Neural progenitor cell (in vitro differentiated cells): ENCODE measurements around the gene GRHL1. TPM values are rescaled to one million over a fixed set of nuclear protein-coding genes. Genes with fewer than 3 reads are reported as not detected.

Source experiments
- DNase-seq: peaks from one replicate; pipeline ENCODE4 v3.0.0-alpha.2; 2016; ENCODE audit warnings: low spot score
- H2AFZ ChIP-seq: fragments of 200-600 bp; sonication (generic); replicated peaks from 2 replicates; pipeline ENCODE4 v1.6.1; 2016; ENCODE audit warnings: antibody characterized with exemption
- H3F3A ChIP-seq: fragments of 200-600 bp; sonication (generic); 2 replicates; pipeline ENCODE4 v1.6.1; 2016; ENCODE audit warnings: antibody characterized with exemption, low read depth
- H3K27ac ChIP-seq: fragments of 200-600 bp; sonication (generic); 2 replicates; pipeline ENCODE4 v1.5.1; 2016; ENCODE audit warnings: mild to moderate bottlenecking
- H3K27me3 ChIP-seq: fragments of 200-600 bp; sonication (generic); 2 replicates; pipeline ENCODE4 v1.6.1; 2016; ENCODE audit warnings: mild to moderate bottlenecking, moderate library complexity
- H3K36me3 ChIP-seq: fragments of 200-600 bp; sonication (generic); 2 replicates; pipeline ENCODE4 v1.5.1; 2016
- H3K4me1 ChIP-seq: fragments of 200-600 bp; sonication (generic); 2 replicates; pipeline ENCODE4 v1.6.1; 2016; ENCODE audit warnings: mixed run types
- H3K4me2 ChIP-seq: fragments of 200-600 bp; sonication (generic); 2 replicates; pipeline ENCODE4 v1.6.1; 2016
- H3K4me3 ChIP-seq: fragments of 200-600 bp; sonication (generic); 2 replicates; pipeline ENCODE4 v1.5.1; 2016
- H3K79me2 ChIP-seq: fragments of 200-600 bp; sonication (generic); 2 replicates; pipeline ENCODE4 v1.6.1; 2016; ENCODE audit warnings: low read depth
- H3K9ac ChIP-seq: fragments of 200-600 bp; sonication (generic); 2 replicates; pipeline ENCODE4 v1.6.1; 2016
- H3K9me3 ChIP-seq: fragments of 200-600 bp; sonication (generic); 2 replicates; pipeline ENCODE4 v1.5.1; 2016; ENCODE audit warnings: low read depth
- H4K20me1 ChIP-seq: fragments of 200-600 bp; sonication (generic); 2 replicates; pipeline ENCODE4 v1.6.1; 2016; ENCODE audit warnings: low read depth
- H3K27ac Mint-ChIP-seq: 3 replicates; pipeline ENCODE4 v1.8.0; 2021; ENCODE audit warnings: mixed read lengths
- H3K27me3 Mint-ChIP-seq: 2 replicates; pipeline ENCODE4 v1.8.0; 2022; ENCODE audit warnings: low read depth, mild to moderate bottlenecking, inconsistent platforms, moderate library complexity, mixed read lengths; ENCODE audit not compliant: insufficient read depth
- H3K36me3 Mint-ChIP-seq: 3 replicates; pipeline ENCODE4 v1.8.0; 2021; ENCODE audit warnings: mixed read lengths
- H3K4me1 Mint-ChIP-seq: 3 replicates; pipeline ENCODE4 v1.8.0; 2021; ENCODE audit warnings: mixed read lengths
- H3K4me3 Mint-ChIP-seq: 3 replicates; pipeline ENCODE4 v1.8.0; 2021; ENCODE audit warnings: mild to moderate bottlenecking, moderate library complexity, mixed read lengths
- H3K9me3 Mint-ChIP-seq: 3 replicates; pipeline ENCODE4 v1.8.0; 2020; ENCODE audit warnings: mixed read lengths
- EZH2 ChIP-seq: fragments of 200-600 bp; sonication (generic); IDR thresholded peaks from 2 replicates; pipeline ENCODE4 v1.6.1; 2017; ENCODE audit warnings: antibody characterized with exemption, mild to moderate bottlenecking, moderate library complexity
- EZH2phosphoT487 ChIP-seq: fragments of 200-600 bp; sonication (generic); IDR thresholded peaks from 2 replicates; pipeline ENCODE4 v1.6.1; 2017; ENCODE audit warnings: antibody characterized with exemption
- total RNA-seq: library from RNA; depleted of rRNA; stranded (reverse); fragments of >200 nt; gene quantifications from 2 replicates; pipeline ENCODE4 v1.2.3, GENCODE V29; 2015; ENCODE audit warnings: low replicate concordance
- TF ChIP-seq, protein P1 (sequence below): fragments of 200-600 bp; sonication (generic); IDR thresholded peaks from 2 replicates; pipeline ENCODE4 v1.5.1; 2017; ENCODE audit warnings: antibody characterized with exemption, mild to moderate bottlenecking

The GRHL1 gene
- total RNA-seq, 1 donor from 2014 or later, result 5.8 TPM

DNA sequence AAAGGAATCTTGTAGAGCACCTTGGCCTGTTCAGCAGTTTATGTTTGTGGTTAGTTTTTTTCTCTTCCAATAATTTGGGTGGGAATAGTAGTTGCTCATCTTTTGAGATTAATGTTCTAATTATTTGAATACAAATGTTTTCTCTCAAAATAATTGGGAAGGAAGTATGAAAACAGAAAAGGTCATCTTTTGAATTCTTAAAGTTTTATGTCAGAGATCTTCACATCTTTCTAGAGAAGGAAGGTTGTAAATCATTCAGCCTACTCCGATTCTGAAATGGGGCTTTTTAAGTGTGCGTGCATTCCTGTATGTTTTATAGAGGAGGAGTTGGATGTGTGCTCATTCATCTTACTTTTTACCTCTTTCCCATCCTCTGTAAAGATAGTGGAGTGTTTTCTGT is 29.0 kb downstream of the GRHL1 start:
- Histone ChIP-seq H3K9ac (no peak overlapping the region), H3K4me1 (no peaks in the 10 kb centered on the region), H3K4me3 (no peak overlapping the region), H3K36me3 (no peaks in the 10 kb centered on the region), H4K20me1 (no peaks in the 10 kb centered on the region), H3K27ac (no peak overlapping the region), H3K4me2 (no peak overlapping the region), H3K27me3 (no peaks in the 10 kb centered on the region), H3K79me2 (no peaks in the 10 kb centered on the region), H2AFZ (no peak overlapping the region), H3K9me3 (no peaks in the 10 kb centered on the region), H3F3A (no peaks in the 10 kb centered on the region)
- no peak for DNase-seq
- H3K27ac Mint-ChIP-seq, result no peak overlapping the region
- TF ChIP-seq EZH2 (no peak), EZH2phosphoT487 (no peak)
- TF ChIP-seq, protein P1, sequence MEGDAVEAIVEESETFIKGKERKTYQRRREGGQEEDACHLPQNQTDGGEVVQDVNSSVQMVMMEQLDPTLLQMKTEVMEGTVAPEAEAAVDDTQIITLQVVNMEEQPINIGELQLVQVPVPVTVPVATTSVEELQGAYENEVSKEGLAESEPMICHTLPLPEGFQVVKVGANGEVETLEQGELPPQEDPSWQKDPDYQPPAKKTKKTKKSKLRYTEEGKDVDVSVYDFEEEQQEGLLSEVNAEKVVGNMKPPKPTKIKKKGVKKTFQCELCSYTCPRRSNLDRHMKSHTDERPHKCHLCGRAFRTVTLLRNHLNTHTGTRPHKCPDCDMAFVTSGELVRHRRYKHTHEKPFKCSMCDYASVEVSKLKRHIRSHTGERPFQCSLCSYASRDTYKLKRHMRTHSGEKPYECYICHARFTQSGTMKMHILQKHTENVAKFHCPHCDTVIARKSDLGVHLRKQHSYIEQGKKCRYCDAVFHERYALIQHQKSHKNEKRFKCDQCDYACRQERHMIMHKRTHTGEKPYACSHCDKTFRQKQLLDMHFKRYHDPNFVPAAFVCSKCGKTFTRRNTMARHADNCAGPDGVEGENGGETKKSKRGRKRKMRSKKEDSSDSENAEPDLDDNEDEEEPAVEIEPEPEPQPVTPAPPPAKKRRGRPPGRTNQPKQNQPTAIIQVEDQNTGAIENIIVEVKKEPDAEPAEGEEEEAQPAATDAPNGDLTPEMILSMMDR, result no peak
- H3K9me3 Mint-ChIP-seq, result no peaks in the 10 kb centered on the region
- peaks cover 5% of the 10 kb centered on the region for H3K27me3 Mint-ChIP-seq
- no peak overlapping the region for H3K4me3 Mint-ChIP-seq
- peaks cover 6% of the 10 kb centered on the region for H3K4me1 Mint-ChIP-seq
- H3K36me3 Mint-ChIP-seq, result peaks cover 4% of the 10 kb centered on the region

DNA sequence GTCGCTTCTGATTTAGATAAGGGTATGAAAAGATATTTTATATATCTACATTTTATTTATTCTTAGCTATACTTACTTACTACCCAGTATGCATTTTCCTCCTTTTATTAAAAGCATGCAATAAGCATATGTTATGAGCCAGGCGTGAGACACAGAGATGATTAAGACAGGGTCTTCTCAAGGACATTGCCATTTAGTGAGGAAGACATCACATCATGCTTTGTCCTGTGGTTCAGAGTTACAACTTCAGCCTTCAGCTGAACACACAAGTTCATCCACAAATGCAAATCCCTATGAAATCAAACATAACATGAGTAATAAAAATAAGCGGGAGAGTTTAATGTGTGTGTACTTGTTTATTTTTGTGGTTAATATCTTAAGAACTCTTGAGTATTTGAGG is 30.2 kb downstream of the GRHL1 start:
- Histone ChIP-seq H3F3A (no peaks in the 10 kb centered on the region), H3K79me2 (no peaks in the 10 kb centered on the region), H4K20me1 (no peaks in the 10 kb centered on the region), H2AFZ (no peak overlapping the region), H3K4me1 (no peaks in the 10 kb centered on the region), H3K9ac (no peak overlapping the region), H3K27ac (no peak overlapping the region), H3K4me2 (no peak overlapping the region), H3K27me3 (no peaks in the 10 kb centered on the region), H3K36me3 (no peaks in the 10 kb centered on the region), H3K9me3 (no peaks in the 10 kb centered on the region), H3K4me3 (no peak overlapping the region)
- no peaks in the 10 kb centered on the region for H3K9me3 Mint-ChIP-seq
- H3K4me3 Mint-ChIP-seq, result no peak overlapping the region
- H3K36me3 Mint-ChIP-seq, result peaks cover 4% of the 10 kb centered on the region
- peaks cover 5% of the 10 kb centered on the region for H3K27me3 Mint-ChIP-seq
- peaks cover 6% of the 10 kb centered on the region for H3K4me1 Mint-ChIP-seq
- no peak overlapping the region for H3K27ac Mint-ChIP-seq
- no peak for DNase-seq
- TF ChIP-seq, protein P1, result no peak
- TF ChIP-seq EZH2phosphoT487 (no peak), EZH2 (no peak)

DNA sequence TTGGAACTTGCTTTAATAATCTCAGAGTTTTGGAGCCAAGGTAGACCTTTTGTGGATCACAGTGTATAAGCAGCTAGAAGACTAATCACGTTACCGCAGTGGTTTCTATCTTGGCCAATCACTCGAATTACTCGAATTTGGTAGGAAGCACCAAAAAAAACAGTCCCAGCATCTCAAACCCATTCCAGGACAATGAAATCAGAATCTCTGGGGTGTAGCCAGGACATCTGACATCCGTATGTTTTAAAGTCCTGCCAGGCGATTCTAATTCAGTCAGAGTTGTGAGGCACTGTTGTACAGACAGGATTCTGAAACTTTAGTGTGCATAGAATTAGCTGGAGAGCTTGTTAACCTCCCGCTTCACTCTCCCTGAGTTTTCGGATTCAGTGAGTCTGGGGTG is 30.8 kb downstream of the GRHL1 start:
- DNase-seq, result no peak
- Histone ChIP-seq H3K9ac (no peak overlapping the region), H4K20me1 (no peaks in the 10 kb centered on the region), H3F3A (no peaks in the 10 kb centered on the region), H2AFZ (no peak overlapping the region), H3K36me3 (no peaks in the 10 kb centered on the region), H3K4me3 (no peak overlapping the region), H3K4me1 (no peaks in the 10 kb centered on the region), H3K79me2 (no peaks in the 10 kb centered on the region), H3K27ac (no peak overlapping the region), H3K27me3 (no peaks in the 10 kb centered on the region), H3K4me2 (no peak overlapping the region), H3K9me3 (no peaks in the 10 kb centered on the region)
- Mint-ChIP-seq H3K4me1 (peaks cover 6% of the 10 kb centered on the region), H3K9me3 (no peaks in the 10 kb centered on the region), H3K27ac (no peak overlapping the region), H3K4me3 (no peak overlapping the region), H3K27me3 (peaks cover 5% of the 10 kb centered on the region), H3K36me3 (peaks cover 4% of the 10 kb centered on the region)
- TF ChIP-seq, protein P1, result no peak
- TF ChIP-seq EZH2, result no peak
- no peak for TF ChIP-seq EZH2phosphoT487

DNA sequence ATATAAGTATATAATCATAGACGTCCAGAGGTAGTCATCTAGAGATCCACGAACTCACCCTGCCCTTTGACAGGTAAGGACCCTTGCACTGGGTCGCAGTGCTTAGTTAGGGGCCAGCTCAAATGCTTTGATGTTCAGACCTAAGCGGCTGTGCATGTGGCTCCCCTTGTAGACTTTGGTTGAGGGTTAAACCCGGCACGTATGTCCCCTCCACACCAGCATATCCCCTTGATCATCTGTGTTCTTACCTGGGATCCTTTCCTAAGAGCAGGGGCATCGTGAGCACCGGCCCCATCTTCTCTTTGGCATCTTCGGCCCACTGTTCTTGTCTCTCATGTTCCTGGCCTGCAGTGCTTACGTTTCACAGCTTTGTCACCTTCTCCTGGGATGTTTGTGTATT is 31.4 kb downstream of the GRHL1 start:
- H3K27ac ChIP-seq, result no peak overlapping the region
- no peaks in the 10 kb centered on the region for H3K9me3 ChIP-seq
- H2AFZ ChIP-seq, result no peak overlapping the region
- H3K27ac Mint-ChIP-seq, result no peak overlapping the region
- no peaks in the 10 kb centered on the region for H4K20me1 ChIP-seq
- no peak overlapping the region for H3K4me3 ChIP-seq
- no peaks in the 10 kb centered on the region for H3F3A ChIP-seq
- H3K79me2 ChIP-seq, result no peaks in the 10 kb centered on the region
- peaks cover 4% of the 10 kb centered on the region for H3K36me3 Mint-ChIP-seq
- H3K9me3 Mint-ChIP-seq, result no peaks in the 10 kb centered on the region
- no peaks in the 10 kb centered on the region for H3K36me3 ChIP-seq
- no peak overlapping the region for H3K4me2 ChIP-seq
- peaks cover 6% of the 10 kb centered on the region for H3K4me1 Mint-ChIP-seq
- no peak overlapping the region for H3K9ac ChIP-seq
- no peak overlapping the region for H3K4me3 Mint-ChIP-seq
- H3K27me3 ChIP-seq, result no peaks in the 10 kb centered on the region
- no peaks in the 10 kb centered on the region for H3K4me1 ChIP-seq
- DNase-seq, result no peak
- TF ChIP-seq EZH2phosphoT487 (no peak), EZH2 (no peak)
- TF ChIP-seq, protein P1, result no peak
- H3K27me3 Mint-ChIP-seq, result peaks cover 8% of the 10 kb centered on the region
